Measurements from ENCODE around the gene PPM1L. TPM values are rescaled to one million over a fixed set of nuclear protein-coding genes. Genes with fewer than 3 reads are reported as not detected.

The PPM1L gene
- total and polyA plus RNA-seq, 2 of the 13 experiments (the other 11 are each of a cell fraction or from before 2014, with no cell fraction given): 0.22 to 1.4 TPM

GRCh38 chr3:160874736-160875135, 118.7 kb downstream of the PPM1L start:
- H3K4me1 ChIP-seq (ENCODE audit: insufficient read depth, low read length): no peaks in the 10 kb centered on the region
- no peak overlapping the region for H3K4me3 ChIP-seq (replicated peaks in 1 of 3; ENCODE audit: insufficient read depth in 1 of 3, low read depth in 2 of 3, low read length in 3 of 3)
- no peak for TF ChIP-seq MZF1 (CRISPR knock-in tag; IDR thresholded peaks at IDR 0.05; ENCODE audit: borderline replicate concordance)
- H4K20me1 ChIP-seq (ENCODE audit: insufficient read depth, low read length): no peaks in the 10 kb centered on the region
- H3K79me2 ChIP-seq (ENCODE audit: insufficient read depth, low read length): no peaks in the 10 kb centered on the region
- H3K9ac ChIP-seq (ENCODE audit: insufficient read depth, low read depth, low read length): no peak overlapping the region
- ChIA-PET CTCF (ENCODE audit: low intra/inter-chr PET ratio, low total read pairs) (no interaction called here), POLR2A (no interaction called here)
- no peaks in the 10 kb centered on the region for H3K36me3 ChIP-seq (replicated peaks in 1 of 2; ENCODE audit: control insufficient read depth in 1 of 2, insufficient read depth in 2 of 2, low read length in 2 of 2)
- DNase-seq (ENCODE audit: low spot score) (no peak), FAIRE-seq (no peak), ATAC-seq (no peak)
- H3K27me3 ChIP-seq (ENCODE audit: control insufficient read depth in 1 of 2, insufficient read depth in 2 of 2, low read length in 2 of 2): no peaks in the 10 kb centered on the region
- in situ Hi-C loops (cut with HindIII; ENCODE audit: extremely low pct_ligation_motif_present, low pct_unique_long_range_greater_than_20kb) (no loop called here), intact Hi-C loops (cut with micrococcal nuclease; ENCODE audit: unreplicated experiment) (no loop called here)
- H3K4me2 ChIP-seq (ENCODE audit: low read depth, low read length): no peak overlapping the region
- H3K9me3 ChIP-seq (ENCODE audit: low read length): no peaks in the 10 kb centered on the region
- H3K27ac ChIP-seq (ENCODE audit: extremely low read length, insufficient read depth, low read length): no peak overlapping the region
- no TSS peak for BruUV-seq (replicated peaks)
- no peak overlapping the region for H2AFZ ChIP-seq (ENCODE audit: low read length)

DNA sequence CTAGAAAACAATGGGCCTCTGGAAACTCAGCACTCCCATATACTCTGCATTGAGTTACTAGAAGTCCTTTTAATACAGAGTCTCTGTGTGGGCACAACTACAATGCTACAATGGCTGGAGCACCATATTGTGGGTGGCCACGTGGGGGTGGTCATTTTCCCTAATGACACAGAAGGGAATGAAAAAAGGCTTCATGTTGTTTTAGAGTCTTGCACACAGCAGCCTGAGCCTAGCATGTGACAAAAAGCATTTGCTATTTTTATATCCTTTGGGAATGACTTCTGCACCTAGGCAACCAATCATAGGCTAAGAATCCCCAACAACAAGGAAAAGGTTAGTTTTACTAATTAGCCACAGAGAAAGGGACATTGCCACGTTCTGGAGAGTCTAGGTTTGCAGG, 120.6 kb downstream of the PPM1L start:
- no peaks in the 10 kb centered on the region for H3K36me3 ChIP-seq (replicated peaks in 1 of 2; ENCODE audit: control insufficient read depth in 1 of 2, insufficient read depth in 2 of 2, low read length in 2 of 2)
- no peaks in the 10 kb centered on the region for H3K4me1 ChIP-seq (ENCODE audit: insufficient read depth, low read length)
- no peaks in the 10 kb centered on the region for H3K79me2 ChIP-seq (ENCODE audit: insufficient read depth, low read length)
- no peaks in the 10 kb centered on the region for H4K20me1 ChIP-seq (ENCODE audit: insufficient read depth, low read length)
- H3K9me3 ChIP-seq (ENCODE audit: low read length): no peaks in the 10 kb centered on the region
- DNase-seq (ENCODE audit: low spot score) (no peak), ATAC-seq (no peak), FAIRE-seq (no peak)
- ChIA-PET CTCF (ENCODE audit: low intra/inter-chr PET ratio, low total read pairs) (no interaction called here), POLR2A (no interaction called here)
- no peak overlapping the region for H3K4me3 ChIP-seq (replicated peaks in 1 of 3; ENCODE audit: insufficient read depth in 1 of 3, low read depth in 2 of 3, low read length in 3 of 3)
- in situ Hi-C loops (cut with HindIII; ENCODE audit: extremely low pct_ligation_motif_present, low pct_unique_long_range_greater_than_20kb) (no loop called here), intact Hi-C loops (cut with micrococcal nuclease; ENCODE audit: unreplicated experiment) (no loop called here)
- no peaks in the 10 kb centered on the region for H3K27me3 ChIP-seq (ENCODE audit: control insufficient read depth in 1 of 2, insufficient read depth in 2 of 2, low read length in 2 of 2)
- no peak overlapping the region for H3K4me2 ChIP-seq (ENCODE audit: low read depth, low read length)
- no peak overlapping the region for H3K27ac ChIP-seq (ENCODE audit: extremely low read length, insufficient read depth, low read length)
- H2AFZ ChIP-seq (ENCODE audit: low read length): no peak overlapping the region
- WGBS (ENCODE audit: low lambda C conversion rate): 0% methylated on average over 2 of the region's 2 CpGs
- no TSS peak for BruUV-seq (replicated peaks)
- H3K9ac ChIP-seq (ENCODE audit: insufficient read depth, low read depth, low read length): no peak overlapping the region
- no peak for TF ChIP-seq U2AF2 (IDR thresholded peaks at IDR 0.05; ENCODE audit: low read depth, low read length)
- no peak for TF ChIP-seq ZNF572 (CRISPR knock-in tag; IDR thresholded peaks at IDR 0.05)
- TF ChIP-seq ZXDC (CRISPR knock-in tag; IDR thresholded peaks at IDR 0.05): no peak
- no peak for TF ChIP-seq MLXIP (CRISPR knock-in tag; IDR thresholded peaks at IDR 0.05; ENCODE audit: borderline replicate concordance)
- TF ChIP-seq, protein P1, sequence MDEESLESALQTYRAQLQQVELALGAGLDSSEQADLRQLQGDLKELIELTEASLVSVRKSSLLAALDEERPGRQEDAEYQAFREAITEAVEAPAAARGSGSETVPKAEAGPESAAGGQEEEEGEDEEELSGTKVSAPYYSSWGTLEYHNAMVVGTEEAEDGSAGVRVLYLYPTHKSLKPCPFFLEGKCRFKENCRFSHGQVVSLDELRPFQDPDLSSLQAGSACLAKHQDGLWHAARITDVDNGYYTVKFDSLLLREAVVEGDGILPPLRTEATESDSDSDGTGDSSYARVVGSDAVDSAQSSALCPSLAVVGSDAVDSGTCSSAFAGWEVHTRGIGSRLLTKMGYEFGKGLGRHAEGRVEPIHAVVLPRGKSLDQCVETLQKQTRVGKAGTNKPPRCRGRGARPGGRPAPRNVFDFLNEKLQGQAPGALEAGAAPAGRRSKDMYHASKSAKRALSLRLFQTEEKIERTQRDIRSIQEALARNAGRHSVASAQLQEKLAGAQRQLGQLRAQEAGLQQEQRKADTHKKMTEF (CRISPR knock-in tag; IDR thresholded peaks at IDR 0.05): no peak
- TF ChIP-seq ZSCAN22 (CRISPR knock-in tag; IDR thresholded peaks at IDR 0.05): no peak
- no peak for TF ChIP-seq MED1 (CRISPR knock-in tag; IDR thresholded peaks at IDR 0.05)
- TF ChIP-seq ATAD3A (CRISPR knock-in tag; IDR thresholded peaks at IDR 0.05): no peak
- no peak for TF ChIP-seq DPF2 (CRISPR knock-in tag; IDR thresholded peaks at IDR 0.05; ENCODE audit: borderline replicate concordance, low read depth)
- no peak for TF ChIP-seq ZNF556 (CRISPR knock-in tag; IDR thresholded peaks at IDR 0.05; ENCODE audit: borderline replicate concordance)

Measured in HepG2 (cell line).